UCSD-AML1 (cell line): ENCODE data around the gene PPM1B.
"Not testable (repeated sequence)": the region's sequence is repeated elsewhere in the genome, so short reads cannot be mapped to it uniquely, and the experiment has no call there.

Source experiments
- DNase-seq: peaks from one replicate; lab custom pipeline; 2025; ENCODE audit not compliant: unreplicated experiment; lab: John Stamatoyannopoulos, UW

PPM1B gene

GRCh38 chr2:44197816-44198215 is 29.1 kb downstream of the PPM1B start:
- DNase-seq: no peak

- DNase-seq: no peak
Measured at GRCh38 chr2:44200011-44200410, 31.3 kb downstream of the PPM1B start.

GRCh38 chr2:44200759-44201158 is 32.1 kb downstream of the PPM1B start:
- DNase-seq: no peak

GRCh38 chr2:44201648-44202165 is 33.0 kb downstream of the PPM1B start:
- no peak for DNase-seq

- no peak for DNase-seq
Measured at GRCh38 chr2:44203542-44203941, 34.9 kb downstream of the PPM1B start.

- no peak for DNase-seq
Measured at GRCh38 chr2:44205169-44205568, 36.5 kb downstream of the PPM1B start.

- DNase-seq: no peak
Measured at GRCh38 chr2:44207102-44207501, 38.4 kb downstream of the PPM1B start.

GRCh38 chr2:44207648-44208047 is 39.0 kb downstream of the PPM1B start:
- DNase-seq: not testable (repeated sequence)

- no peak for DNase-seq
Measured at GRCh38 chr2:44210362-44210761, 41.7 kb downstream of the PPM1B start.

- DNase-seq: no peak
Measured at GRCh38 chr2:44211183-44211582, 42.5 kb downstream of the PPM1B start.

GRCh38 chr2:44212302-44212701 is 43.6 kb downstream of the PPM1B start:
- DNase-seq: no peak

- no peak for DNase-seq
Measured at GRCh38 chr2:44215827-44216226, 47.2 kb downstream of the PPM1B start.

GRCh38 chr2:44218771-44219170 is 50.1 kb downstream of the PPM1B start:
- DNase-seq: no peak

- no peak for DNase-seq
Measured at GRCh38 chr2:44226753-44227152, 58.1 kb downstream of the PPM1B start.

GRCh38 chr2:44230378-44230777 is 61.7 kb downstream of the PPM1B start:
- DNase-seq: no peak

GRCh38 chr2:44233450-44234128 is 64.9 kb downstream of the PPM1B start:
- DNase-seq: no peak

GRCh38 chr2:44237221-44237620 is 68.5 kb downstream of the PPM1B start:
- no peak for DNase-seq

- no peak for DNase-seq
Measured at GRCh38 chr2:44242904-44243303, 74.2 kb downstream of the PPM1B start.

GRCh38 chr2:44244135-44244871 is 75.6 kb downstream of the PPM1B start:
- peak; percentile 10 for DNase-seq

- DNase-seq: no peak
Measured at GRCh38 chr2:44245083-44245861, 76.6 kb downstream of the PPM1B start.

- no peak for DNase-seq
Measured at GRCh38 chr2:44246436-44246835, 77.8 kb downstream of the PPM1B start.
